HCT116 (cell line): ENCODE results near the gene PLCG2. TPM values are rescaled to one million over a fixed set of nuclear protein-coding genes. Genes with fewer than 3 reads are reported as not detected.

Experiments used
- REST ChIP-seq: IDR thresholded peaks from 2 replicates; pipeline ENCODE4 v1.6.1; 2012; ENCODE audit warnings: low read depth
- total RNA-seq: library from RNA; stranded (reverse); gene quantifications from one replicate; pipeline ENCODE4 v1.2.1, GENCODE V29; 2021; ENCODE audit not compliant: unreplicated experiment

Gene PLCG2
- total RNA-seq, 1 experiment from 2014 or later, result 31.2 TPM

GRCh38 chr16:82011199-82011641 lies 232.1 kb downstream of the PLCG2 start, which contains the start of gene SDR42E1 (continued):
- TF ChIP-seq REST, result no peak

Other genes with a start within 250 kb of the PLCG2 start
- gene SDR42E1, start 232.2 kb downstream of the PLCG2 start, total RNA-seq, result 17.4 TPM